GM12864 (cell line): ENCODE results near the gene PPP2R2D.

Experiments
- DNase-seq: peaks from one replicate; pipeline ENCODE4 v3.0.0-alpha.2; 2011; ENCODE audit warnings: low read depth
- H3K4me3 ChIP-seq: 2 replicates; pipeline ENCODE4 v1.5.1; 2011; ENCODE audit warnings: mild to moderate bottlenecking, low read depth, low read length, control low read depth
- CTCF ChIP-seq: IDR thresholded peaks from 2 replicates; pipeline ENCODE4 v1.5.1; 2011; ENCODE audit warnings: low read depth, mild to moderate bottlenecking, moderate library complexity, low read length, control low read depth, inconsistent platforms; ENCODE audit errors: missing control alignments

Gene PPP2R2D

DNA sequence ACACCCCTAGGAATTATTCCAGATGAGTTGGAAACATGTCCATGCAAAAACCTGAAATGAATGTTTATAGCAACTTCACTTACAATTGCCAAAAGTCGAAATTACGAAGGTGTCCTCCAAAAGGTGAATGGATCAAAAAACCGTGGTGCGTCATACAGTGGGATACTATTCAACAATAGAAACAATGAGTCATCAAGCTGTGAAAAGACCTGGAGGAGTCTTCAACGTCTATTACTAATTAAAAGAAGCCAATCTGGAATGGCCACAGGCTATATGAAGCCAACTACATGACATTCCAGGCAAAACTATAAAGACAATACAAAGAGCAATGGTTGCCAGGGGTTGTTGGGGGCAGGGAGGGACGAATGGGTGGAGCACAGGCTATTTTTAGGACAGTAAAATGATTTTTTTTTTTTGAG, 12.6 kb upstream of the PPP2R2D start:
- H3K4me3 ChIP-seq = no peak overlapping the region
- TF ChIP-seq CTCF = no peak
- DNase-seq = no peak

DNA sequence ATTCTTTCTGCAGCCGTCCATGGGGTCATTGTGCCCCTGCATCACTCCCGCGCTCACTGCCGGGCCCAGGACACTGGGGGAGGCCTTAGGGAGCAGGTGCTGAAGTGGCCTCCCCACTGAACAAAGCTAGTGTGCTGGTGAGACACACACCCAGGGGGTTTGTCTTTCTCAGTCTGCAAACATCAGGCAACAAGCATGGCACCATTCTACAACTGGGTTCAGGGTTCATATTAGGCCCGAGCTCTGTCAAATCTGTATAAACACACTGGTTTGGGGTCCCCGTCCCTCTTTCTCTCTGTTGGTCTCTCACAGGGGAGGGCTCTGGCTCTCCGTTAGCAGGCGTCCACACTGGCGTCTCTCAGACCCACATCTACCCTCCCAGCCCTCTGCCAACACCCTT, 11.1 kb upstream of the PPP2R2D start:
- no peak for TF ChIP-seq CTCF
- no peak overlapping the region for H3K4me3 ChIP-seq
- DNase-seq = no peak

- TF ChIP-seq CTCF = no peak
- DNase-seq = no peak
- H3K4me3 ChIP-seq = no peak overlapping the region
Observed at GRCh38 chr10:131890276-131891195, 10.3 kb upstream of the PPP2R2D start.

- TF ChIP-seq CTCF = no peak
- no peak overlapping the region for H3K4me3 ChIP-seq
- DNase-seq = no peak
Observed at GRCh38 chr10:131891196-131891928, 9.4 kb upstream of the PPP2R2D start.

DNA sequence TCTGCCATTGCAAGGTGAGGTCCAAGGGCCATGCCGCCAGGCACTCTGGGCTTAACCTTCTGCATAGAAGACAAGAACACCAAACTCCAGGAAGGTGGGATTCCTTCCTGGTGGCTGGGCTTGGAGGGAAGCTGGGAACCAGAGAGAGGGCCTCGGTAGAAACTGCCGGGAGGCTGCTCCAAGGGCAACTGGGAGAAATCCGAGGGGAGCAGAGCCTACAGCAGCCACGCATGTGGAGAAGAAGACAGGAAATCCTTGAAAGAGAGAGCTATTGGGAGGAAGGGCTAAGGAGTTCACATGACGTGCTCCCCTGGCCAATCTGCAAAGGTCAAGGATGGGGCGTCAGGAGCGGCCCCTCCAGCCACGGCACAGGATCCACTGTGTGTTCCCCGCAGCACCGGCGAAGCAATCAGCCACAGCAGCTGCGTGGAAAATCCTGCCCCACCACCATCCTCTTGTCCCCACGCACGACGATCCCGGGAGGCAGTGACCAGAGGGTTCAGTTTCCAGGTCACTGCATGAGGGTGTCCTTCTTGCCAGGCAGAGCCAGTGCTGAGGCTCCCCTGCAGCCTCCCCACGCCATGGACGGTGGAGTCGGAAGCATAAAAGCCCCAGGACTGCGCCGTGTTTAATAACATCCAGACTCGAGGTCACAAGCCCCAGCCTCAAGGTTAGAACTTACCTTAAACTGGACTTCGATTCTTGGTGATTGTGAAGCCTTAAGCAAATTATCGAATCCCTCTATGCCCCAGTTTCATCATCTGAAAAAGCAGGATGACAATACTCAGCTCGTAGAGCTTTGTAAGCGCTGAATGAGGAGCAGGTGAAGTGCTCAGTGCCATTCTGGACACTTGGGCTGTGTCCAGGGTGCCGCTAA, 8.6 kb upstream of the PPP2R2D start:
- no peak overlapping the region for H3K4me3 ChIP-seq
- DNase-seq = no peak
- TF ChIP-seq CTCF = no peak

- H3K4me3 ChIP-seq = no peak overlapping the region
- TF ChIP-seq CTCF = no peak
- no peak for DNase-seq
Observed at GRCh38 chr10:131892806-131893675, 7.8 kb upstream of the PPP2R2D start.
